GM19467 (cell line): Measurements from ENCODE around the gene USP21.

ENCODE experiments used
- ATAC-seq: cut with Tn5 transposase; IDR thresholded peaks from one replicate; pipeline ENCODE4 v1.9.1; 2021; ENCODE audit warnings: mild to moderate bottlenecking, moderate library complexity; ENCODE audit not compliant: unreplicated experiment

USP21 gene

DNA sequence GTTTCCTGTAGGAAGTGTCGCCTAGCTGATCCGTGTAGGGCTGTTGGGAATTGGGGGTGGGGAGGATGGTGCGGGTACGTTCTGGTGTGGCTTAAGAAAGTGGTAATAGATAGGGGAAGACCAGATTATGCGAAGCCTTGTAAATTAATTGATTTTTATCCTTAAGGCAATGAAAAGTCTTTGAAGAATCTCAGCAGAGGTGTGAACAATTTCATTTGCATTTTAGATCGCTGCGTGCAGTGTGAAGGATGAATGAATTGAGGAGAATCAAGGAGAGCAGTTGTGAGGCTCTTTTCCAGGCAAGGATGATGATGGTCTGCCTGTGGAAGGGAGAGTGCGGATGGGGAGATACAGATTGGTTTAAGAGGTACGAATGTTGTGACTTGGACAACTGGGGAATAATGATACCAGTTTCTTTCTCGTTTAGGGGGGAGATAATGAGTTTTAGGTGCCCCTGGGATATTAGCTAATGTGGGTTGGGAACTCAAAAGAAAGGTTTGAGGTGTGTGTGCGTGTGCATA lies 26.0 kb upstream of the USP21 start:
- ATAC-seq, result no peak

- ATAC-seq, result no peak
Observed at GRCh38 chr1:161137881-161138280, 21.4 kb upstream of the USP21 start.

- ATAC-seq, result no peak
Observed at GRCh38 chr1:161138431-161138830, 20.9 kb upstream of the USP21 start.

- no peak for ATAC-seq
Observed at GRCh38 chr1:161139766-161140165, 19.5 kb upstream of the USP21 start.

DNA sequence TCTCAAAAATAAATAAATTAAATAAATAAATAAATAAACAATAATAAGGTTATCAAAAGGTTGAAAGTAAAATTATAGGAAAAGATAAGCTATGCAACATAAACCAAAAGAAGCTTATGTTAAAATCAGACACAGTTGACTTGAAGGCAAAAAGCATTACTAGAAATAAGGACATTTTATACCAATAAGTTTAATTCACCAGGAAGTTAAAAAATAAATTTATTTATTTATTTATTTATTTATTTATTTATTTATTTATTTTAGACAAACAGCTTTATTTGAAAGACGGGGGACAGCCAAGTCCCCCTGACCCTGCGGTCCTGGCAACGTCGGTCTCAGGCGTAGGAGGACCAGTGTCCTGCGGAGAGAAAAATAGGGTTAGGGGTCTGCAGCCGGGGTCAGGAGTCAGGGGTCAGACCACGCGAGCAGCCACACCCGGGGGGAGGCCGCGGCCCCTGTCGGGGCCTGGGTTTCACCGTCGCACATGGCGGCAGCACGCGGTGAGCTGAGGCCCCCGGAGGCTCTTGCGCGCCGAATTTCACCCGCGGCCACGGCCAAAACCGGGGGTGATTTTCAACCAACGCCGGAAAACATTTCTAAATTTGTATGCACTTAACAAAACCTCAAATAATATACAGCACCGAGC lies 18.4 kb upstream of the USP21 start:
- no peak for ATAC-seq

DNA sequence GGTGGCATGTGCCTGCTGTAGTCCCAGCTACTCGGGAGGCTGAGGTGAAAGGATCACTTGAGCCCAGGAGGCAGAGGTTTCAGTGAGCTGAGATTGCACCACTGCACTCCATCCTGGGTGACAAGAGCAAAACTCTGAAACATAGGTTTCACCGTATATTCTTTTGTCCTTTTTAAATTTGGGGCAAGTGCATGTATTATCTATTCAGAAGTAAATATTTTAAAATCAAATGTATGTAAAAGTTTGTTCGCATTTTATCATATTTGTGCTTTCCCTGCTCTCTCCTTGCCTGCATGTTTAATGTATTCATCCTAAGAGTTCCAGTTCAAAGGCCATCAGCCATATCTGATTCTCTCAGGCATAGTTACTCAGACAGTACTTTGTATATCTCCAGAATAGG lies 13.5 kb upstream of the USP21 start:
- no peak for ATAC-seq

- ATAC-seq, result no peak
Observed at GRCh38 chr1:161153176-161153575, 6.1 kb upstream of the USP21 start.

DNA sequence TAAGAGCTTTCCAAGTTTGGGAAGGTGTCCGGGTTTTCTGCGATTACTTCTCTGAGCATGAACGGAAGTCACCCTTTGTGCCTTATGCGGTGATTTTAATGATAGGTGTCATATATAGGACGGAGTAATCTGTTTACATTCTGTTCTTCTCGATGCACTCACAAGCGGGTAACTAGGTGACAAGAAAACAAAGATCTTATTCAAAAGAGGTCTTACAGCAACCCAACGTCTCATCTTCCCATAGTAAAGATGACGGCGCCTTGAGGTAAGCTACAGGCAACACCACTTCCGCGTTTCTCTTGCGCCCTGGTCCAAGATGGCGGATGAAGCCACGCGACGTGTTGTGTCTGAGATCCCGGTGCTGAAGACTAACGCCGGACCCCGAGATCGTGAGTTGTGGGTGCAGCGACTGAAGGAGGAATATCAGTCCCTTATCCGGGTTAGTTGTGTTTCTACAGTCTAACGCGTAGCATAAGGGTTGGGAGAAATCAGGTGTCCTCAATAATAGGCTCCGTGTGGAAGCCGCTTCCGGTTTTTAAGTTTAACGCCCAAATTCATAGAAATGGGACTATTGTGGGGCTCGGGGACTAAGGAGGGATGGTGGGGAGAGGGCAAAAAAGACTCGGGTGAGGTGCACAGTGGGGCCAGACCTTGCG lies 5.5 kb upstream of the USP21 start, which contains the start of gene UFC1:
Gene UFC1, plus strand, starts transcription at position 297 of the 656 bp plus-strand sequence. Its CDS starts 20 bp downstream, at position 317.
- ATAC-seq, result peak; percentile 71

DNA sequence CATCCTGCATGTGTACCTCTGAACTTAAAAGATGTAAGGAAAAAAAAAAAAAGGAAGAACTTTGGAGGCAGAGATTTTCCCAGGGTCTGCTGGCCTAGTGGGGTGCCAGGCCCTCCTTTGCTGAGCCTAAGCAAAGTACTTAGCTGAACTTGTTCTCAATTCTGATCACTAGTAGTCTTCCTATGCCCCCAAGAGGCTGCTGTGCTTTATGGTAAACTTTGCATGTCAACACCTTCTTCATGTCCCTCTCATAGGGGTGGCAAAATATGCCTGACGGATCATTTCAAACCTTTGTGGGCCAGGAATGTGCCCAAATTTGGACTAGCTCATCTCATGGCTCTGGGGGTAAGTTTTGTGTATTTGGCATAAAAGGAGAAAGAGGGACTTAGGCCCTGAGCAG lies 1.4 kb upstream of the USP21 start:
- no peak for ATAC-seq

- peak; percentile 6 for ATAC-seq
Observed at GRCh38 chr1:161158316-161159010, 837 bp upstream of the USP21 start.

GRCh38 chr1:161159913-161160243 lies 578 bp downstream of the USP21 start:
- no peak for ATAC-seq

DNA sequence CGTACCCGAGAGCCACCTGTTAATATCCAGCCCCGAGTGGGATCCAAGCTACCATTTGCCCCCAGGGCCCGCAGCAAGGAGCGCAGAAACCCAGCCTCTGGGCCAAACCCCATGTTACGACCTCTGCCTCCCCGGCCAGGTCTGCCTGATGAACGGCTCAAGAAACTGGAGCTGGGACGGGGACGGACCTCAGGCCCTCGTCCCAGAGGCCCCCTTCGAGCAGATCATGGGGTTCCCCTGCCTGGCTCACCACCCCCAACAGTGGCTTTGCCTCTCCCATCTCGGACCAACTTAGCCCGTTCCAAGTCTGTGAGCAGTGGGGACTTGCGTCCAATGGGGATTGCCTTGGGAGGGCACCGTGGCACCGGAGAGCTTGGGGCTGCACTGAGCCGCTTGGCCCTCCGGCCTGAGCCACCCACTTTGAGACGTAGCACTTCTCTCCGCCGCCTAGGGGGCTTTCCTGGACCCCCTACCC lies 1.4 kb downstream of the USP21 start:
- no peak for ATAC-seq

DNA sequence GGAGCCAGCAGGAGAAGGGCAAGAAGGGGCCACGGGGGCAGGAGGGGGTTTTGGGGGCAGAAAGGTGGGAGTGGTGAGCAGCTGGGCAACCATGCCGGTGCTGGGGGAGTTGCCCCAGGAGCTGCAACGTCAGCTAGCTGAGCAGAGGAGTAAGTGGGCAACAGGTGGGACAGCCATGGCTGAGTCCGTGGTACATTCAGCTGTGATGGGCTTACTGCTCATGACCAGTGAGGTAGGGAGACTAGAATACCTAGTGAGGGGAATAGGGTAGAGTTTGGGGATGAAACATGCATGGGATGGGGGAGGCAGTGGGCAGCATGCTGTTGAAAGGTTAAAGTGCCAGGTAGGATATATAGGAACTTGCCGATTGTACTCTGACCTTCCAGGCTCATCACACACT lies 2.4 kb downstream of the USP21 start:
- ATAC-seq, result no peak

DNA sequence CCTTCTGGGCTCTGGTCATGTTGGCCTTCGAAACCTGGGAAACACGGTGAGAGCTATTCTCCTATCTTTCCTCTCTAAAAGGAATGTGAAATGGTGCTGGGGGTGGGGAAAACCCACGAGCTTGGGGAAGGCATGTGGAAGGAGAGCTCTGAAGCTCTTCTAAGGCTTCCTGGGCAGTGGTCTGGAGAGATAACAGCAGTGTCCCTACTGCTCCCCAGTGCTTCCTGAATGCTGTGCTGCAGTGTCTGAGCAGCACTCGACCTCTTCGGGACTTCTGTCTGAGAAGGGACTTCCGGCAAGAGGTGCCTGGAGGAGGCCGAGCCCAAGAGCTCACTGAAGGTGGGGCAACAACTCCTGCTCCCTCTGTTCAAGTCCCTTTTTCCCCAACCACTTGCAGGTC lies 2.8 kb downstream of the USP21 start:
- ATAC-seq, result no peak

DNA sequence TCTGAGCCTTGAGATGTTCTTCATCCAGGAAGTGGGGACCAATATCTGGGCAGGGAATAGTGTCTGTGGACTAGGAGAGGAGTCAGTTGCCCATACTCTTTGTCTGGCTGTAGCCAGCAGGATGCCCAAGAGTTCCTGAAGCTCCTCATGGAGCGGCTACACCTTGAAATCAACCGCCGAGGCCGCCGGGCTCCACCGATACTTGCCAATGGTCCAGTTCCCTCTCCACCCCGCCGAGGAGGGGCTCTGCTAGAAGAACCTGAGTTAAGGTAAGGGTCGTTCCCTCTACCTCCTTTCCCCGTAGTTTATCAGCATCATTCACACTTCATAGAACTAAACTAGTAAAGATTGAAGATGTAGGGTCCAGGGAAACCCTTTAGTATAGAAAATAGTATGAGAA lies 3.5 kb downstream of the USP21 start:
- no peak for ATAC-seq

DNA sequence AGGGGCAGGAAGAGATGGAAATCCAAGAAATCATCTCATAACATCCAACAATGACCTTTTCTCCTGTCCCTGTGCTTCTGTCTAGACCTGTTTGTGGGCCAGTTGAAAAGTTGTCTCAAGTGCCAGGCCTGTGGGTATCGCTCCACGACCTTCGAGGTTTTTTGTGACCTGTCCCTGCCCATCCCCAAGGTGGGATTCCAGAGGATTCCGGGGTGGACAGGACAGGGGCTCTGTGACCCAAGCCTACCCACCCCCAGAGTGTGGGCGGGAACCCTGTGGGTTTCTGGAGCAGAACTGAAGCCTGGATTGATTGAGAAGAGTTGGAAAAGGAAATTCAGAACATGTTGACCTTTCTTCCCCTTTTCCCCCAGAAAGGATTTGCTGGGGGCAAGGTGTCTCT lies 4.5 kb downstream of the USP21 start:
- ATAC-seq, result no peak

- no peak for ATAC-seq
Observed at GRCh38 chr1:161164901-161165610, 5.8 kb downstream of the USP21 start.

DNA sequence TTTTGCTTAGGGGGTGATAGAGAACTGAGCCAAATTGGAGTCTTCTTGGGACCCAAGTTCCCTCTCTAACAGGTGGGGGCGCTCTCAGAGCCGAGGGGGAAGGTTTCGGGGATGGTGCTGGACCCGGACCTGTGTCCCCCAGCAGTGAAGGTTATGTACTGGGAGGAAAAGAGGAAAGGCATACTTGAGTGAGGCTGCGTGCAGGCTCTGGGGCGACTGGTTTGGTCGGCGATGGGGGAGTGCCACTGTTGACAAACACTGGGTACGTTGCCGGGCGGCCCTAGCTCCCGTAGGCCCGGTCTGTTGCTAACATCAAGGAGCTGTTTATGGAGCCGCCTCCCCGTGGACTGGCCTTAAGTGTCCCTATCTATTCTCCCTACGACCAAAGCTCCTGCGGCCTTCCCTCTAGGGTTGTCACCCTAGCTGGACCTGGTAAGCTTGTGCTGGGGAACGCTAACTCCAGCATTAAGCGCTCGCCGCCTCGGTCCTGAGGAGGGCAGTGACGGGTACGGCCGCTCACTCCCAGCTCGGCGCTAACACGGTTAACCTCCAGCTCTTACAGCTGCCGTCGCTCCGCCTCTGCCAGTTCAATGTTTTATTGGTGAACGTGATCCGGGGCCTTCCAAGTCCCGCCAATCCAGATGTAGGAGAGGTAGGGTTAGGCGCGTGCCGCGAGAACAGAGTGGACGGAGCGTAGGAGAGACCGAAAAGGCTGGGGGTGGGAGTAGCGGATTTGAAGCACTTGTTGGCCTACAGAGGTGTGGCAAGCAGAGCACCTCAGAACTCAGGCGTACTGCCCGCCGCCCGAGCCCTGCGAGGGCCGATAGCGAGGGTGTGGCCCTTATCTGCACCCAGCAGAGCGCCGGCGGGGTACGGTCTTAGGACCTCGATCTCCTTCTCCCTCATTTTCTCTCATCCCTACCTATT lies 6.7 kb downstream of the USP21 start, which contains the start of gene PPOX:
Gene PPOX, plus strand, starts transcription at position 685 of the 927 bp plus-strand sequence. CDS start 422 bp downstream, outside the sequence.
- ATAC-seq, result peak; percentile 92

DNA sequence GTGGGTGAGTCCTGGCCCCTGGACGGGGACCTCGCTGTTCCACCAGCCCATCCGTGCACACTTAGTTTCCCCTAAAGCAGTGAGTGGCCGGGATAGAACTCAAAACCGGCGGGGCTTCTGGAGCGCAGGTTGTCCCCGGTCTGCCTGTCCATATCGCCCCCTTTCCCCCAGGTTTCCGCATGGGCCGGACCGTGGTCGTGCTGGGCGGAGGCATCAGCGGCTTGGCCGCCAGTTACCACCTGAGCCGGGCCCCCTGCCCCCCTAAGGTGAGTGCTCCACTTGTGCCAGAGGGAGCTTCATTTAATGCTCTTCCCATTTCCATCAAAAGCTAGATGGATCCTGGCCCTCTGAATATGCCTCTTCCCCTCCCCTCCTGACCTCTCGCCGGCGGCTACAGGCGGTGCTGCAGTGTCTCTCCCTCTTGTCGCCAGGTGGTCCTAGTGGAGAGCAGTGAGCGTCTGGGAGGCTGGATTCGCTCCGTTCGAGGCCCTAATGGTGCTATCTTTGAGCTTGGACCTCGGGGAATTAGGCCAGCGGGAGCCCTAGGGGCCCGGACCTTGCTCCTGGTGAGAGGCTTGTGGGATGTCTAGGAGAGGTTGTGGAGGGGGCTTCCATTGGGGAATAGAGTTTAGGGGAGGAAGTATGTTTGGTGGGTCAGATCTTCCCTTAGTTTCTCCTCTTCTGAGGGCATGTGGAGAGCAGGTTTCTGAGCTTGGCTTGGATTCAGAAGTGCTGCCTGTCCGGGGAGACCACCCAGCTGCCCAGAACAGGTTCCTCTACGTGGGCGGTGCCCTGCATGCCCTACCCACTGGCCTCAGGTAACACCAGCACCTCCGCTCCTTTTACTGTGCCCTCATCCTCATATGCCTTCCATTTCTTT lies 7.6 kb downstream of the USP21 start:
- no peak for ATAC-seq
